ENCODE data around the gene ABO. TPM values are rescaled to one million over a fixed set of nuclear protein-coding genes. Genes with fewer than 3 reads are reported as not detected.

ABO gene
- total and polyA plus RNA-seq, 10 of the 15 experiments (the other 5 are each of a cell fraction or from before 2014, with no cell fraction given) = 0.10 TPM; not detected in 9

DNA sequence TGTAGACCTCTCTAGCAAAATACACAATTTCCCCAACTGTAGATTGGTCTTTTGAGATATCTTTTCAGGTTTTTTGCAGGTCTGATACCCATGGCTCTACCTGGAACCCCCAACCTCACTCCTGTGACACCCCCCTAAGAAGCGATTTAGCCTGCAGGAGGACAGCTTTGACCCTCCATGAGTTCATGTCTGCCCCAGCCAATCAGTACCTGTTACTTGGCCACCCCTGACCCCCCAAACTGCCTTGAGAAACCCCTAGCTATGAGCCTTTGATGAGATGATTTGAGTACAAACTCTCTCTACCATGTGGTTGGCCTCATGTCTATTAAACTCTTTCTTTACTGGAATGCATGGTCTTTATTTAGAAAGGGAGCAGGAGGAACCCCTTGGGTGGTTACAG, 25.7 kb downstream of the ABO start:
- no peak for ATAC-seq
- no TSS peak for BruUV-seq (replicated peaks)
- Histone ChIP-seq H4K20me1 (ENCODE audit: control insufficient read depth, insufficient read depth) (no peaks in the 10 kb centered on the region), H2AFZ (ENCODE audit: control insufficient read depth, low read depth, low read length) (no peak overlapping the region), H3K9me3 (replicated peaks; ENCODE audit: control insufficient read depth, insufficient read depth, low read length) (no peaks in the 10 kb centered on the region), H3K4me1 (ENCODE audit: control insufficient read depth, insufficient read depth, low read length) (no peaks in the 10 kb centered on the region), H3K27me3 (replicated peaks in 1 of 2; ENCODE audit: control insufficient read depth in 2 of 2, insufficient read depth in 2 of 2, low read length in 1 of 2) (peaks cover 0 to 2% of the 10 kb centered on the region in 2 experiments; a peak in 3 of 4 replicates), H3K9ac (ENCODE audit: control insufficient read depth, insufficient read depth, low read length) (no peak overlapping the region), H3K4me3 (no peak overlapping the region), H3K4me2 (ENCODE audit: control insufficient read depth, insufficient read depth) (no peak overlapping the region), H3K36me3 (ENCODE audit: control insufficient read depth in 2 of 2, insufficient read depth in 2 of 2, low read length in 1 of 2) (no peaks in the 10 kb centered on the region), H3K79me2 (ENCODE audit: control insufficient read depth, insufficient read depth, low read length) (no peaks in the 10 kb centered on the region), H3K27ac (ENCODE audit: control insufficient read depth, insufficient read depth) (no peak overlapping the region)
- ChIA-PET POLR2A (no interaction called here), SMC1A (ENCODE audit: uncharacterized antibody, unreplicated experiment) (no interaction called here), CTCF (interaction anchor here (3.5 kb wide), 1 partner anchor 10 kb away, joined by 9 read pairs; no protein-coding TSS in a partner anchor), RAD21 (ENCODE audit: unreplicated experiment) (no interaction called here)
- no peak for DNase-seq (ENCODE audit: low read depth, low spot score)
- intact Hi-C loops (cut with micrococcal nuclease; ENCODE audit: unreplicated experiment) (no loop called here), in situ Hi-C loops (cut with MboI) (no loop called here)
- TF ChIP-seq, protein P1, sequence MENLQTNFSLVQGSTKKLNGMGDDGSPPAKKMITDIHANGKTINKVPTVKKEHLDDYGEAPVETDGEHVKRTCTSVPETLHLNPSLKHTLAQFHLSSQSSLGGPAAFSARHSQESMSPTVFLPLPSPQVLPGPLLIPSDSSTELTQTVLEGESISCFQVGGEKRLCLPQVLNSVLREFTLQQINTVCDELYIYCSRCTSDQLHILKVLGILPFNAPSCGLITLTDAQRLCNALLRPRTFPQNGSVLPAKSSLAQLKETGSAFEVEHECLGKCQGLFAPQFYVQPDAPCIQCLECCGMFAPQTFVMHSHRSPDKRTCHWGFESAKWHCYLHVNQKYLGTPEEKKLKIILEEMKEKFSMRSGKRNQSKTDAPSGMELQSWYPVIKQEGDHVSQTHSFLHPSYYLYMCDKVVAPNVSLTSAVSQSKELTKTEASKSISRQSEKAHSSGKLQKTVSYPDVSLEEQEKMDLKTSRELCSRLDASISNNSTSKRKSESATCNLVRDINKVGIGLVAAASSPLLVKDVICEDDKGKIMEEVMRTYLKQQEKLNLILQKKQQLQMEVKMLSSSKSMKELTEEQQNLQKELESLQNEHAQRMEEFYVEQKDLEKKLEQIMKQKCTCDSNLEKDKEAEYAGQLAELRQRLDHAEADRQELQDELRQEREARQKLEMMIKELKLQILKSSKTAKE (IDR thresholded peaks at IDR 0.05; ENCODE audit: low read depth, poor library complexity, severe bottlenecking) = no peak
- no peak for TF ChIP-seq TBL1XR1 (IDR thresholded peaks at IDR 0.05; ENCODE audit: low read depth, low read length)
- no peak for TF ChIP-seq MXI1 (IDR thresholded peaks at IDR 0.05; ENCODE audit: low read depth, low read length)
- TF ChIP-seq, protein P2, sequence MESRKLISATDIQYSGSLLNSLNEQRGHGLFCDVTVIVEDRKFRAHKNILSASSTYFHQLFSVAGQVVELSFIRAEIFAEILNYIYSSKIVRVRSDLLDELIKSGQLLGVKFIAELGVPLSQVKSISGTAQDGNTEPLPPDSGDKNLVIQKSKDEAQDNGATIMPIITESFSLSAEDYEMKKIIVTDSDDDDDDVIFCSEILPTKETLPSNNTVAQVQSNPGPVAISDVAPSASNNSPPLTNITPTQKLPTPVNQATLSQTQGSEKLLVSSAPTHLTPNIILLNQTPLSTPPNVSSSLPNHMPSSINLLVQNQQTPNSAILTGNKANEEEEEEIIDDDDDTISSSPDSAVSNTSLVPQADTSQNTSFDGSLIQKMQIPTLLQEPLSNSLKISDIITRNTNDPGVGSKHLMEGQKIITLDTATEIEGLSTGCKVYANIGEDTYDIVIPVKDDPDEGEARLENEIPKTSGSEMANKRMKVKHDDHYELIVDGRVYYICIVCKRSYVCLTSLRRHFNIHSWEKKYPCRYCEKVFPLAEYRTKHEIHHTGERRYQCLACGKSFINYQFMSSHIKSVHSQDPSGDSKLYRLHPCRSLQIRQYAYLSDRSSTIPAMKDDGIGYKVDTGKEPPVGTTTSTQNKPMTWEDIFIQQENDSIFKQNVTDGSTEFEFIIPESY (IDR thresholded peaks at IDR 0.05) = no peak
- WGBS (ENCODE audit: insufficient coverage, insufficient replicate concordance, low lambda C conversion rate, missing lambda C conversion rate) = 0% methylated on average over 1 of the region's 1 CpG
- no peak for FAIRE-seq

All from GM12878 (cell line).